GM21447 (cell line): ENCODE data around the gene TM4SF4.
"Not testable (repeated sequence)": the region's sequence is repeated elsewhere in the genome, so short reads cannot be mapped to it uniquely, and the experiment has no call there.

ENCODE experiments used
- ATAC-seq: cut with Tn5 transposase; IDR thresholded peaks from one replicate; pipeline ENCODE4 v1.9.1; 2021; ENCODE audit not compliant: unreplicated experiment

Gene TM4SF4, protein sequence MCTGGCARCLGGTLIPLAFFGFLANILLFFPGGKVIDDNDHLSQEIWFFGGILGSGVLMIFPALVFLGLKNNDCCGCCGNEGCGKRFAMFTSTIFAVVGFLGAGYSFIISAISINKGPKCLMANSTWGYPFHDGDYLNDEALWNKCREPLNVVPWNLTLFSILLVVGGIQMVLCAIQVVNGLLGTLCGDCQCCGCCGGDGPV

DNA sequence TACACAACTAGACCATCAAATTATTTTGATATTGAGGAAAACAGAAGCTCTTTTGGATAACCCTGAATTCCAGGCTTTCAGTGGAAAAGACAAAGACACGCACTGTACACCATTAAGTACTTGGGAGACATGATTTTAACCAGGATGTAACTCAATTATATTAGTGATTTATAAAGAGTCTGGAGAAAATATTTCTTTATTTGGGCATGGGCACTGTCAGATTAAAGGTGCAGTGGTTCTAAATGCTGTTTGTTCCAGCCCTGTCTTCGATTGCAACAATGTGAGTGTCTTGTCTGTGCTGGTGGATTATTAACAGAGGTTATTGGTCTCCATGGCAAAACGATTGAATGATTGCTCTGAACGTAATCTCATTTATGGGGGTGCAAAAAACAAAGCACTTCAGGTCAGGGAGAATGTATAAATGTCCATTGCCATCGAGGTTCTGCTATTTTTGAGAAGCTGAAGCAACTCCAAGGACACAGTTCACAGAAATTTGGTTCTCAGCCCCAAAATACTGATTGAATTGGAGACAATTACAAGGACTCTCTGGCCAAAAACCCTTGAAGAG lies at the start of gene TM4SF4:
TSS of gene TM4SF4 (plus strand) at position 448 of the 568 bp plus-strand sequence. CDS start 181 bp downstream, outside the sequence.
- no peak for ATAC-seq

GRCh38 chr3:149424918-149425317 lies 49.6 kb upstream of the TM4SF4 start:
- ATAC-seq: no peak

DNA sequence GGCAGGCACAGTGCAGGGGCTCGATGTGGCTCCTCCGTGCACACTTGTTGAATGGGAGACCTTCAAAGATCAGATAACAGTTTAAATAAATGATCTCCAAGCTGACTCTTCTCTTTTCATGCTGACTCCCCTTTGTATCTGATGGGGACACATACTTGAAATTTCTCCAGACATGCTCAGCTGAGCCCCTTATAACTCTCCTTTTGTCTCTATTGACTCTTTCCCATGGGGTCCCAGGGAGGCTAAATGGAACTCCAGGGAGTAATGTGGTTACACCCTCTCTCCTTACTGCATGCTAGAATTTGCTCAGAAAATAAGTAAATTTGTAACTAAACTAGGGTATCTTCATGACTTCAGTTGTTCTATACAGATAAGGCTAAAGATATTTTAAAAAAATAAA lies 48.2 kb upstream of the TM4SF4 start:
- no peak for ATAC-seq

DNA sequence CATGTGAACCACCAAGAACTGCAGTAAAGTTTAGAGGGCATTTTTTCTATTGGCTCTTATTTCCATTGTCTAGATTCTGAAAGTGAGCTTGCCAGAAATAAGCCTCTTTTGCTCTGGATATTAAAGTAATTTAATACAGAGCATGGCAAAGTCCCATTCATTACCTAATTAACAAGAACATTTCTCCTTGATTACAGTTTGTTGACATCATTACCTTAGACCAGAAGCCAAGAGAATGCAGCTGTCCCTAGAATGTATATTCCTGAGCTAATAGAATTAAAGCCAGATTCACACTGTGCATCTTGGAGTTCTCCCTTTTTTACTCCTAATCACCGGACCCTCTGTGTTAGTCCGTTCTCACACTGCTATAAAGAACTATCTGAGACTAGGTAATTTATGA lies 46.4 kb upstream of the TM4SF4 start:
- ATAC-seq: no peak

GRCh38 chr3:149430216-149430615 lies 44.3 kb upstream of the TM4SF4 start:
- no peak for ATAC-seq

GRCh38 chr3:149432149-149432548 lies 42.3 kb upstream of the TM4SF4 start:
- no peak for ATAC-seq

DNA sequence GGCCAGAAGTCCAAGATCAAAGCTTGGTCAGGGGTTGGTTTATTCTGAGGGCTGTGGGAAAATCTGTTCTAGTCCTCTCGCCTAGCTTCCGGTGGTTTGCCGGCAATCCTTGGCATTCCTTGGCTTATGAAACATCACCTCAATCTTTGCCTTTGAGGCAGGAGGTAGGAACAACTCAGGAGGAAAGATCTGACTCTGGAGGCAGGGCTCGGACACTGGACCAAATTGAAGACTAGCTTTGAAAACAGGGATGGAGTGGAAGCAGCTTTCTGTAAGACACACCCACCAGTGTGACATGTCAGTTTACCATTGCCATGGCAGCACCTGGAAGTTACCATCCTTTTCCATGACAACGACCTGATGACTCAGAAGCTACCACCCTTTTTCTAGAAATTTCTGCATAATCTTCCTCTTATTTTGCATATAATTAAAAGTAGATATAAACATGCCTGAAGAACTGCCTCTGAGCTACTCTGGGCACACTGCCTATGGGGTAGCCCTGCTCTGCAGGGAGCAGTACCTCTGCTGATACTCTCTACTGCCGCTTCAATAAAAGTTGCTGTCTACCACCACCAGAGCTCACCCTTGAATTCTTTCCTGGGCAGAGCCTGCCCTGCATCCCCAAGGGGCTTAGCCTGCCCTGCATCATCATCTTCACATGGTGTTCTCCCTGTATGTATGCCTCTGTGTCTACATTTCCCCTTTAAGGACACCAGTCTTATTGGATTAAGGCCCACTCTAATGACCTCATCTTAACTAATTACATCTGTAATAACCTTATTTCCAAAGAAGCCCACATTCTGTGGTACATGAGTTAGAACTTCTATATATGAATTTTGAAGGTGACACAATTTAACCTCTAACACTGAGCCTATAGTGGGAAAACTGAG lies 38.3 kb upstream of the TM4SF4 start:
- ATAC-seq: no peak

DNA sequence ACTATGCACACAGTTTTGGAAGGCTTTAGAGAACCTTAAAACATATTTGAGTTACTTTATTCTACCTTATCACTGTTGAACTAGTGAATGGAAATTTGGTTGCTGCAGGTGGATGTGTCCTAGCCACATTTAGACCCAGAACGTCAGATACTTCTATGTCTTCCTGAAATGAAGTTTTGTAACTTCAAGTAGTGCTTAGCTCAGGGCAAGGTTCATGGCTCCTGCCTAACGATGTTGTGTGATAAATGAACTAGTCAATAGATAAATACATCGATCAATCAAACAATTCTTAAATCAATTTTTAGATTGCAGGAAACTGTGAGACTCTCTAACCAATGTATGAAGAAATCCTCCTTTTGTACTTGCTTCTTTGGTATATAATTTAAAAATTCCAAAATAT lies 37.2 kb upstream of the TM4SF4 start:
- no peak for ATAC-seq

DNA sequence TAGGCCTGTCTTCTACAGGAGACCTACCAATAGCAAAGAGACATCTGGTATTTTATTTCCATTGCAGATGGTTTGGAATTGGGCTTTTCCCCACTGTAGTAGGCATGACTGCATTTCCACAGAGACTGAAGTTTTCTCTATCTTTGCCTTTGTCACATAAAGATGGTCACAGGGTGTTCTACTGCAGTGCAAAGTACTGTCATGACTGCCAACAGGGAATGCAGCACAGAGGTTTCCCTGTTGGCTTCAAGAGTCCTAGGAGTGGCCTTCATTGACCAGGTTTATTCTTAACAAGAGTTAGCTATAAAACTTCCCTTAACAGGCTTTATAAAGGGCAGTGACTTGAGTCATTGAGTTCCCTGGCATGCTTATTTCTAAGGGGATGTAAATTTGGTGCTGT lies 36.8 kb upstream of the TM4SF4 start:
- ATAC-seq: no peak

DNA sequence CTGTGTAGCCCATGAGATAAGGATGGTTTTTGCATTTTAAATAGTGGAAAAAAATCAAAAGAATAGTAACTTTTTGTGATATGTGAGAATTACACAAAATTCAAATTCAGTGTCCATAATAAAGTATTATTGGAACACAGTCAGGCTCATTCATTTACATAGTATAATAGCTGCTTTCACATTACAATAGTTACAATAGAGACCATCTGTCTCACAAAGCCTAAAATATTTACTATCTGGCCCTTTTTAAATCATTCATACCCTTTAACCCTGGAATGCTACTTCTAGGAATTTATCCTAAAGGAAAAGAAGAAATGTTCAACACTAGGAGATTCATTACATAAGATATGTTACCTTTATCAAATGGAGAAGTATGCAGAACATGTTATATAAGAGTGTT lies 35.5 kb upstream of the TM4SF4 start:
- ATAC-seq: no peak

- ATAC-seq: no peak
These were observed 32.9 kb upstream of the TM4SF4 start for GRCh38 chr3:149441642-149442041.

DNA sequence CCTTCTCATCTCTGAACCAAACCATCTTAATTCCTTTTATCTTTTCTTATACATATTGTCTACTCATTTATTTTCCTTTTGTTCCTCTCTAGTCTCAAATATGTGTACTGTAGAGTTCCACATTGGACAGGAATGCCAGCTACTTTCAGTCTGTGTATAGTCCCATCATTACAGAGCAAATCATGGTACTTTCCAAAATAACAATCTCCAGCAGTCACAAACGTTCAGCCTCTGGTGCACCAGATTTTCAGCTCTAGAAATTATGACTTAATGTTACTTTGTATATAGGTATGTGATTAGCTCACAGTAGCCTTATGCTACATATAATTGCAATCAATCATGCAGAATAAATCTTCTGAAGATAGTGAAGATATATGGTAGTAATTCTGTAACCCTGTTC lies 32.5 kb upstream of the TM4SF4 start:
- no peak for ATAC-seq

- ATAC-seq: no peak
These were observed 31.5 kb upstream of the TM4SF4 start for GRCh38 chr3:149442851-149443544.

DNA sequence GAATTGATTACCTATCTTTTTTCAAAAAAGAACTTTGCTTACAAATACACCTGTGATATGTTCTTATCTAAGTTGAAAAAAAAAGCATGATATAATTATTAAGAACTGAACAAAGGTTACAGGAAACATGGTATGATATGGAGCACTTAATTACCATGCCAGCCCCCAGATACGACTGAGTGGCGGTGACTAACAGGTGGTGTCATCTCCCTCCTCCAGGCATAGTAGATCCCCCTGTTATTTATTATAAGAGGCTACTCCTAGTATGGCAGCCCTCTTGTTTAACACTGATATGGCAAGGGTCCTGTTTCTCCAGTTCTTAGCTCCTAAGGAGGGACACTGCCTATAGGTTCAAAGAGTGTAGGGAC lies 31.0 kb upstream of the TM4SF4 start:
- ATAC-seq: no peak

- not testable (repeated sequence) for ATAC-seq
These were observed 29.6 kb upstream of the TM4SF4 start for GRCh38 chr3:149444867-149445266.

GRCh38 chr3:149448331-149448831 lies 26.1 kb upstream of the TM4SF4 start:
- ATAC-seq: no peak

- ATAC-seq: no peak
These were observed 25.3 kb upstream of the TM4SF4 start for GRCh38 chr3:149449182-149449581.

- ATAC-seq: no peak
These were observed 24.7 kb upstream of the TM4SF4 start for GRCh38 chr3:149449799-149450198.

DNA sequence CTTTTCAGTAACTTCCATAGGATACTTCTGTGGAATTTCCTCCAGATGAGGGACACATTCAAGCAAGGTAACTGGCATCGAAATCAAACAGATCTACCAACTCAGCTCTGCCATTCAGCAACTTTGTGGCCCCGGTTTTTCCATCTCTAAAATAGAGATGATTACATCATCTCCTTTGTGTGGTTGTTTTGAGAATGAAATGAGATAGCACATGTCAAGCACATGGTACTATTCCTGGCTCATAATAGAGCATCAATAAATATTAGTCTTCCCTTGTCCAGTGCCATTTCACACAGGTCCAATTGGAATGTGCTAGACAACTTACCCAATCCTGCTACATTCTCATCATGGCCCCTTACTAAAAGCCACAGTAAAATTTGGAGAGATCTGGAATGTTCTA lies 24.2 kb upstream of the TM4SF4 start:
- no peak for ATAC-seq

GRCh38 chr3:149452036-149452435 lies 22.5 kb upstream of the TM4SF4 start:
- ATAC-seq: no peak

DNA sequence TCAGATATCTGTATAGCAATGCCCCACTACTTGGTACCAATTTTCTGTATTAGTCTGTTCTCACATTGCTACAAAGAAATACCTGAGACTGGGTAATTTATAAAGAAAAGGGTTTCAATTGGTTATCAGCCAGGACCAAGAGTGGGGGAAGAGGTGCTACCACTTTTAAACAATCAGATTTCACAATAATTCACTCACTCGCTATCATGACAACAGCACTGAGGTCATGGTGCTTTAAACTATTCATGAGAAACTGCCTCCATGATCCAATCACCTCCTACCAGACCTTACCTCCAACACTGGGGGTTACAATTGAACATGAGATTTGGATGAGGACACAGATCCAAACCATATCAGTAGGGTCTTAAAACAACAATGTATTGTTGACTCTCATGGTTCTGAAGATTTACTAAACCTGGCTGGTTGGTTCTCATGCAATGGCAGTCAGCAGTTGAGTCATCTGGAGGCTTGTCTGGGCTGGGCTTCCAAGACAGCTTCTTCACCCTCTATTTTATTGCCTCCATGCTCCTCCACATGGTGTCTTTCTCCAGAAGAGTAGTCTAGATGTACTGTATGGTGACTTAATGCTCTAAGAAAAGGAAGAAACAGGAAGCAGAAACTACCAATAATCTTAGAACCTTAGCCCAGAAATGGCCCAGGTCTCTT lies 21.2 kb upstream of the TM4SF4 start:
- no peak for ATAC-seq
